Activated gamma-delta T cell treated with Interleukin-2 at 50 U/mL for 16 hours (primary cell): ENCODE measurements around the gene SLC24A5.

ENCODE experiments used
- DNase-seq: peaks from one replicate; pipeline ENCODE4 v3.0.0-alpha.2; 2020

SLC24A5 gene

DNA sequence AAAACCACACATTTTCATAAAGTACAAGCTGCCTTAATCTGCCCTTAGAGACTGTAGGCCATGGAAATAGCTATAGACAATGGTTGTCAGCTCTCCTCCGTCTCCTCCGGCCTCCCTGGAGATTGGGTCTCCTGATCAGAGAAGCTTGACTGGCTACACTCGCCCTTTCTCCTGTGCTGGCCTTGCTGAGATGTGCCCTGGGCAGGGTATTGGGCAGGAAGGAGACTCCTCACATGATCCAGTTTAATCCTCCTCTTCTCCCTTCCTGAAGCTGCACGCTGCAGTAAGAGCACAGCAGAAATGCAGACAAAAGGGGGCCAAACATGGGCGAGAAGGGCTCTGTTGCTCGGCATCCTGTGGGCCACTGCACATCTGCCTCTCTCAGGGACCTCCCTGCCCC, at the start of gene SLC24A5:
TSS of gene SLC24A5 (plus strand) at position 246 of the 400 bp plus-strand sequence. CDS start at position 301, 55 bp downstream.
- no peak for DNase-seq

DNA sequence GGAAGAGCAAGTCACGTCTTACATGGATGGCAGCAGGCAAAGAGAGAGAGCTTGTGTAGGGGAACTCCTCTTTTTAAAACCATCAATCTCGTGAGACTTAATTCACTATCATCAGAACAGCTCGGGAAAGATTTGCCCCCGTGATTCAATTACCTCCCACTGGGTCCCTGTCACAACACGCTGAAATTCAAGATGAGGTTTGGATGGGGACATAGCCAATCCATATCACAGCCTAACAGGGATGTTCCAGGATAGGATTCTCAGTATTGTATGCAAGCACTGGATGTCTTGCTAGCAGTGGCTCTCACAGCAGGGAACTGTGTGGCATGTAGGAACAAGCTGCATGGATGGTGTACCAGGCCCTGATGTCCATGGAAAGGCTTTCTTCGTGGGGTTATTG, 47.8 kb upstream of the SLC24A5 start:
- DNase-seq, result no peak

DNA sequence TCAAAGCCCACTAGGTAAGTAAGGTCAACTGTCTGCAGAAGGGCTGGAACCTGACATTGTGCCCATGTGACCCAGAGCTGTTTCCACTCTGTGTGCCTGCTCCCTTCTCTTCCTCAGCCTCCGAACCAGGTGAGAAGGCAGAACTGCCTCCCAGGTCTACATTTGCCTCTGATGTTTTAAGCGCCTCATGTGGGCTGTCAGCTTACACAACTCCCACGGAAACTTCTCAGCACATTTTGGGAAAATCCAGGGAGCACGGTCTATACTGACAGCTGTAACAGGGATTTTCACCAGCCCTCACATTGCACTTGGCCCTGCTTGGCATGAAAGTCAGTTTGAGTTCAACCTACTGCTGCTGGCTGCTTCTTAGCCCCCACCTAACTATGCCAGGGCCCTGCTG, 46.9 kb upstream of the SLC24A5 start:
- DNase-seq, result no peak

DNA sequence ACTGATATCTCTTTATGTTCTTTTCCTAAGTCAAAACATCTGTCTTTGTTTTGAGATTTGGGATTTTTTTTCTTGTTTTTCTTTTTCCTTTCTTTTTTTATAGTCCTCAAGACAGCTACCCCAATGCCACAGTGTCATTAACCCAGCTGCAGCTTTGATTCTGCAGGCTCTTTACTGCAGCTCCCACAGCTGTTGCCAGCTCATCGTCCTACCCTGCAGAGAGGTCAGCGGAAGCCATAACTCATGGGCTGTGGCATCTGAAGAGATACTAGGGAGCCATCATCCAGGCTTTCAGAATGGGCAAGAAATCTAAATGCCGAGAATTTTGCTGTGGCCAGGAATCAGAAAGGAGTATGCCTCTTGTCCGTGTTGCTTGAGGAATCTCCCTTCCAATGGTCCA, 44.3 kb upstream of the SLC24A5 start:
- DNase-seq, result no peak

DNA sequence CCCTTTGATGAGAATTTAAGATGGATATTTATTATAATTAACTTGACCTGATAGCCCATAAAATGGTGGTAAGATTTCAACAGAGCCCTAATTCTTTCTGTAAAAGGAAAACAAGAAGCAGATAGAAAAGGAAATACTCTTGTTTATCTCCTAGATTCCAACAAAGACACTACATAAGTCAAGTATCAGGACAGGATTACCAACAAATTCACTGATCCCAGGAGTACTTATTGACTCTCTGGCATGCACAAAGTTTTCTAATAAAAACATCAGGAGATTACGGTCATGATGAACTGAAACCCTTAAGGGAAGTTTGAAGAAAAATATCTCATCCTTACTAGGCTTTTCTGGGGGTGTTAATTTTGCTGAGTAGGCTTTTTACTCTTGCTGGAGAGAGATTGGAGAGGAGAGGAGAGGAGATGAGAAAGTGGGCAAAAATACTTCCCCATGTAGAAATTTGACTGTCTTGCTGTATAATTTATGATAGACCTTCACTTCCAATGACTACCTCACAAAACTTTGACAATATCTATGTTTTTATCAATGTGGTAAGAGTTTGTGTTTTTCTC, 43.1 kb upstream of the SLC24A5 start:
- no peak for DNase-seq

DNA sequence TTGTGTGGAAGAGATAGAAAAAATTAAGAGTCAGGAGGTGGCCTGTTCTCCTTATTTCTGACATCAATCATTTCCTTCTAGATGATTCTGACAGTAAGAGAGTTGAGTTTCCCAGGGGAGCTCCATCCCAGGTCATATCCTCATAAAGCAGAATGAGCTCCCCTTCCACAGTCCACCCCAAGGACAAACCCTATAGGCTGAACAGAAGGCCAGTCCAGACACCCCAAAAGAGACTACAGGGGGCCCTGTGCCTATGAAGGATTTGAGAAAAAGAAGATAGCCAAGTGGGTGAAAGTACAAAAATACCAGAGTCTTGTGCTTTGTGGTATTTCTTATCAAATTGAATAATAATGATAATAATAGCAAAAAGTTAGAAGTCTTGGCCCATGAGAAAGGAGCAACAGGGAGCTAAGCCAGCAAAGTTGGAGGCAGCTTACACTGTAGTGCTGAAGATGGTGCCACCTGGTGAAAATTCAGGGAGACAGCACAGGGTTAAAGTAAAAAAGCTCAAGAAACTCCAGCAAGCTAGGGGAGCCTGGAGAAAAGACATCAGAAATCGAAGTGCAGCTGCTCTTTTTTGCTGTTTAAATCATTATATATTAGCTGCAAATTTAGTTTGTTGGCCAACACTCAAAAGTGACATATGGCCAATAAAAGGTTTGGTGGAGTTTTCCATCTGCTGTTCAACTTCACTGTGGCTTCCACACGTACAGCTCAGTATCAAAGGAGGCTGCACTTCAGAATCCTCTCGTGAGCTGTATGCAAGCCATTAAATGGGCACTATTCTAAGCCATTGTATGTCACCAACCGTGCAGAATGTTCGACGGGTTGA, 35.8 kb upstream of the SLC24A5 start:
- no peak for DNase-seq

DNA sequence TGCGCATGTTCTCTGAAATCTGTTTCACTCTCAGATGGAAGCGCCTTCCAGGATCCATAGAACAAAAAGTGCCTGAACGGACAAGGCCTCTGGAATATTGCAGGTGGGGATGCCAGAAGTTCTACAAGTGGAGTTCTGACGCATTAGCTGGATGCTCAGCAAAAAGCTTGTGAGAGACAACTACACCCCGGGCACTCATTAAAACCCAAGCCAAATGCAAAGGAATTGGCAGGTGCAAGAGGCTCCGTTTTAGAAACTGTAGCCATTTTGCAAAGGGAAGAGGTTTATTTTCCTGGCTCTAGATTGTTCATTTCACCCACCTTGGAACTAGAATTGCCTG, 35.2 kb upstream of the SLC24A5 start:
- DNase-seq, result no peak

DNA sequence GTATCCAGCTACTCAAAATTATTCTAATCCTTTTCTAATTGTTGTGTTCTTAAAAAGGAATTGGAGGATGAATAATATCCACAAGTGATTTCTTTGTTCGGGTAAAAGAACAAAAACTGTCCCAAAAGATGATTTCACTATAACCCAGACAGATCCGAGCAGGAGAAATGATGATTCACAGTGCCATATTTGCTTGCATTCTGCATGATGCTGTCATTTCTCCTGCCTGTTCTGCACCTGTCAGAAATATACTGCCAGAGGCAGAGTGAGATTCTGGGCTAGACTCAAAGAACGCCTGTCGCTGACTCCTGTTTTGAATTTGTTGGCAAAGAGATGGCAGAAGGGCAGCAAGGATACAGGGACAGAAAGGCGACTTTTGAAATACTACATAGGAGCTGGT, 34.7 kb upstream of the SLC24A5 start:
- no peak for DNase-seq

DNA sequence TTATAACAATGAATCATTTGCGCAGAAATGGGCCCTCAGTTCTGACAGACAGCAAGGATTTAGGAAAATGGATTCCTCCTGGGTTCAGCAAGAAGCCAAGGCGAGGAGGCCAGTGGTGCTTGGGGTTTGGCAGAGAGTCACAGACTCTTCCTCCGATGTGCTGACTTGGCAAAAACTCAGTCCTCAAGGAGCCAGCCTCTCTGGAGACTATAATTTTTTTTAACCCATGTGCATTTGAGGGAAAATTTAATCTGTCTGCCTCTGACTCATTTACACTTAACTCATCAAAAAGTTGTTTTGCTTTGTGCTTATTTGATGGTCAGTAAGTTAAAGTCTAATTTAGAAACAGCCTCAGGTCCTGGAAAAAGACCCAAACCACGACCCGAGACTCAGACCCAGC, 34.2 kb upstream of the SLC24A5 start:
- DNase-seq, result no peak

DNA sequence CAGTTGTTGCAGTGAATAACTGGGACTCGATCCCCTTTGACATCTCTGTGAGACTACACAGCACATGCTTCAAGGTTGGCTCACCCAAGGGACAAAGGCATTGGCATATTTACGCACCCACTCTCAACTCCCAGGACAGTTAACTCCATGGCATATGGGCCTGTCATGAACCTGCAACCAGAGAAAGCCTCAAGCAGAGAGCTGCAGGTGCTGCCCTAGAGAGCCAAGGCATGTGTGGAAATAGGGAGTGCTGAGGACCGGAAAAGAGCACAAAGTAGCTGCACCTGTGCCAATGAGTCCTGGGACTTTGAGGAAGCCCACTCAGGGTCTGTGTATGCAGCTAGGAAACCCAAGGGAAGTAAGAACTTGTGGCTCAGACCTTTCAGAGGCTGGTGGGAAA, 32.9 kb upstream of the SLC24A5 start:
- no peak for DNase-seq

DNA sequence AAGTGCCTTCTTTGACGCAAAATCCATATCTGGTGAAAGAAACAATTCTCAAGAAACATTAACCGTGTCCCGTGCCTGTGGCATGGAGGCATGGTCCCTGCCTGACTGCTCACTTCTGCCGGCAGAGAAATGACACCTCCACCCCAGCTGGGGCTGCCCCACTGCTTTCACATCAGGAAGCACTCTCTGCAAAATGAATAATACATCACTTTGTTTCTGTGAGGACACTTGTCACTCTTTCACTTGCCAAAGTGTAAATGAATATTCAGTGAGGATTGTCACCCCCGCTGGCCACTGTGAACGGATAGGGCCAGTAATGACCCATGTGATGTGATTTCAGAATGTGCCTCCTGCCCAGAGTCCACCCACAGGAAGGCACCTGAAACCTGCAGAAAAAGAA, 31.1 kb upstream of the SLC24A5 start:
- DNase-seq, result no peak

DNA sequence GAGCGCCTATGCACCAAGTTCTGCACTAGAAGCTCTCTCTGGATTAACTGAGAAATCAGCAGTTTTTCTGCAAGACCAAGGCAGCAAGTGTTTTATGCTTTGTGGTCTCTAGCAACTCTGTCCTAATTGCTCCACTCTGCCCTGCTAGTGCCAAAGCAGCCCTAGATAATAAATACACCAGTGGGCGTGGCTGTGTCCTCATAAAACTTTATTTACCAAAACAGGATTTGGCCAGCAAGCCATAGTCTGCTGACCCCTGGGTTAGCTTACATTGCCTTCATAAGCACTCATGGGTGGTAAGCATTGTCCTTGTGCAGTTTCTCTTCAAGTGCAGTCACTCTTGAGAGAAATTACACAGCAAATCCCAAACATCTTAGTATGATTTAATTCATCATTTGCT, 30.7 kb upstream of the SLC24A5 start:
- no peak for DNase-seq

DNA sequence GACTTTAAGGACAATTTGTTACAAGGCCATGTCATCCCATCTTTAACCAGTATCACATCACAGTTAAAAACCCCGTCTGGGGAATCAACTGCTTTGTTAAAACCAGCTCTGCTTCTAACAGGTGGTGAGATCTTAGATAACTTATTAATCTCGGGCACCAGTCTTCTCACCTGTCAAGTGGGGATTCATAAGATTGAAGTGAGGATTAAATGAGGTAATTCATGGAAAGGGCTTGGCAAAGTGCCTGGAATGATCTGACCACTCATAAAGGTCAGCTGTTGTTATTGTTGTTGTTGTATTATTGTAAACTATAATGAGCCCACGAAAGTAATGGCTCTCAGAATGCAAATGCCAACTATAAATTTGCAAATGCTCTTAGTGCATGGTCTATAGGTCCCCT, 30.1 kb upstream of the SLC24A5 start:
- DNase-seq, result no peak

DNA sequence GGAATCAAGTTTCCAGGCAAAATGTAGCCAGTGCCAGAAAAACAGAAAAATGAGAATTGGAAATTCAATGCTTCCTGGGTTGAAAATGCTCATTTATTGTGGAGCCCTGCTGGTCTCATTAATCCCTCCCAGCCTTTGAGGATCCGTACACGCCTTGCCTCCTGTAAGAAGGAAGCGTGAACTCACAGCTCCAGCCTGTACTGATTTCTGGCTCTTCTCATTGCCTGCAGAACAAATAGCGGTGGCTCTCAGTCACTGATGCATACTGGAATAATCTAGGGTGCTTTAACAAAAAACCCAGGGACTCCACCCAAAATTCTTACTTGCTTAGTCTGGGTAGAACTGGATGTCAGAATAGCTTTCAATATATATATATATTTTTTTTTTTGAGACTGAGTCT, 29.3 kb upstream of the SLC24A5 start:
- no peak for DNase-seq

DNA sequence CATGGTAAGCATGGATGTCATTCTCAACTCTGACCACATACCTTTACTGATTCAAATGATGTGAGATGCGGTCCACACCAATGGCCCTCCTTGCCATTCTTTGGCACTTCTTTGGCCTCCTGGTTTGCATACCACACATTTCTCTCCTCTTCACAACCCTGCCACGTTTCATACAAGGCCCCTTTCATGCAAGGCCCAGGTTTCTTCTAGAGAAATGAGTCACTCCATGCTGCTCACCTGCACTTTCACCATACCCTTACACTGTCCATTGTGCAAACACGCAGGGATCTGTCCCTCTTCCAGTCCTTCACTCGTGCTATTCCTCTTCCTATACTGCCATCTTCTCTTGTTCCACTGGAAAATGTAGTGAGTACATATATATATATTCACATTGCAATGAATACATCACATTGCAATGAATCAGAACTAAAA, 24.4 kb upstream of the SLC24A5 start:
- DNase-seq, result no peak

DNA sequence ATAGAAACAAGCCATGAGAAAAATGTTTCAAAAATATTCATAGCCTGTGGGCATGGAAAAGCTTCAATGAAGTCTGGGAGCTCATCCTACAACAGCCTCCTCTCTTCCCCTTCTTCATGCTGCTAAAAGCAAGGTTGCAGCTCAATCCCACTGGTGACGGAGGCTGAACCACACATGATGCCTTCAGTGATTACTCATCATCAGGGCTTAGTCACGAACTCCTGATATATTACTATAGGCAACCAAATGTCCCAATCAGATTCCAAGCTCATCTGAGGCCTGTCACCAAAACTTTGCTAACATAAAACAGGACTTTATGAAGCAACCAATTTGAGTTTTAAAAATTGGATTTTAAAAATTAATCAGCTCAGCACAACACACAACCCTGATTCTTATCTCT, 24.0 kb upstream of the SLC24A5 start:
- no peak for DNase-seq

DNA sequence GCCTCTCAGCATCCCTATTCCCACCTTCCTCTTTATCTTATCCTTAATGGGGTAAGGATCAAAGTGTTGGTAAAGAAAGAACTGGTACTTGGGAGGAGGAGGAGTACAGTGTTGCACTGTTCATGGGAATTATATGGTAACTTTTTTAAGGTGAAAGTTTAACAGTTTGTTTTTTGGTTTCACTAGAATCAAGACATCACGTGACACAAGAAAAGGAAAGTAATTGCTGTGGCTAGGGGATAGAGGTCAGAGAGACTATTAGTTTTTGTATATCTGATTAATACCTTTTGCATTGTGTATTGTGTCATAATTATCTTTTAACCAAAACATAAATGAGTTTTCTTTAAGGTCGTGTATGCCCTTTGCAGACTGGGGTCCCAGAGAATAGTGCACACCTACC, 23.5 kb upstream of the SLC24A5 start:
- DNase-seq, result no peak

DNA sequence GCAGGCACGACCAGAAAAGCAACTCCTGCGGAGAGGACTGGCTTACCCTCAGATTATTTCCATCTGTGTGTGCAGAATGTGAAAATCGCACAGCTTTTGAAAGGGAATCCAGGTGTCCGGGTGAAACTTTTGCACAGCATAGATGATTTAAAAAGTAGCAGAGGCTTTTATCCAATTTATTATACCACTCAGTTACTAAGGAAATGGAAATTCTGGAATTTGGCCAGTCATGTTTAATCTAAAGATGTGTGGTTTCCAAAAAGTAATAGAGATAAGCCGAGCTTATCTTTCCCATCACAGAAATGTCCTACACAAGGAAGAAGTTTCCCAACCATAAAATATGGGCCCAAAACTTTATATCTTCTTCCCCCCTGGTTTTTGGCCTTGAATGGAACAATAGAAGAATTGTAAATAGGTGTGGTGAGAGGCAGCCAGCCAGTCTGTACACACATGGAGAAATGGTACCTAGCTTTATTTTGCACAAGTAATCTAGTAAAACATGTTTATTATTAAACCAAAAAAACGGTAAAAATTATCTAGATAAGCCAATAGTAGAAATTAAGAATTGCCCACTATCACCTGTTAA, 19.3 kb upstream of the SLC24A5 start:
- no peak for DNase-seq

DNA sequence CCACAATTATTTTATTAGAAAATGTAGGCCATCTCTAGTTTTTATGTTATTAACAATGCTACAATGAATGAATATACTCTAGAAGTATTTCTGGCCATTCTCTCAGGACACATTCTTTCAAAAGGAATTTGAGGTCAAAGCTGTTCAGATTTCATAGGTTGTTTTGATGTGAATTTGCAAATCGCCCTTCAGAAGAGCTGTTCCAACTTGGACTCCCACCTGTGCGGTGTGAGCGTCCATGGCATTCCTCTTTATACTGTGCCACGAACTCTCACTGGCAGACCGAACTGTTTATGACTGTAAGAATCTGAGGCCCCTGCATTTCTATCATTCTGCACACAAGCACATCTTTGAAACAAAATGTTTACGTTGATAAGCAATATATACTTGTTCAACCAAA, 18.6 kb upstream of the SLC24A5 start:
- DNase-seq, result no peak

DNA sequence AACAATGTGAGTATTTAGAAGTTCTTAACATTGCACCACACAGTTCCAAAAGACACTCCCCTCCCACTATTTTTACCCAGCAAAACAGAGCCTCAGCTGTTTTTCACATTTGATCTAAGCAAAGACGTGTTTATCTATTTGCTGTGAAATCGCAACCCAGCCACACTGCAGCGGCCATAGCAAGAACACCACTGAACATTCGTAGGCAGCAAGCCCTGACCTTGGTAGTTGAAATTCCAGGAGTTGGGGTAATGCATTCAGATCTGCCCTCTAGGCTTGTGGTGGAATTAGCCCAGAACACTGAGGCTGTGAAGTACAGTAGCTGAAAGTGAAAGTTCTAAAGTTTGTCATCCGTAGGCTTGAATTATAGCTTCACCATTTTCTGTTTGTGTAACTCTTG, 17.1 kb upstream of the SLC24A5 start:
- DNase-seq, result no peak

DNA sequence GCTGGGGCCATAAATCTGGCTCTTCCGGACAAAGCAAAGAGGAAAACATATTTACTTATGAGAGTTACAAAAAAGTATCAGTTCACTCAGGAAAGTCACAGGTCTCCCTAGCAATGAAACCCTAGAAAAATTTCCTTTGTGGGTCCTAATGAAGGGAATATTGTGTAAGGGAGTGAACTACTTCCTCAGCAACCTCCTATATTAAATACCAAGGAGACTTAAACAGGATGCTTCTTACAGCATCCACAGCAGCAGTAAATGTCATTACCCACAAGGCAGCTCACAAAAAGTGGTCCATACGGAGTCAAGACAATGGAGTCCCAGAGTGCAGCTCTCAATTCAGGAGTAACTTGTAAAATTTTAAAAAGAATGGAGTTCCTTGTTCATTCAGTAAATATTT, 14.9 kb upstream of the SLC24A5 start:
- DNase-seq, result no peak

DNA sequence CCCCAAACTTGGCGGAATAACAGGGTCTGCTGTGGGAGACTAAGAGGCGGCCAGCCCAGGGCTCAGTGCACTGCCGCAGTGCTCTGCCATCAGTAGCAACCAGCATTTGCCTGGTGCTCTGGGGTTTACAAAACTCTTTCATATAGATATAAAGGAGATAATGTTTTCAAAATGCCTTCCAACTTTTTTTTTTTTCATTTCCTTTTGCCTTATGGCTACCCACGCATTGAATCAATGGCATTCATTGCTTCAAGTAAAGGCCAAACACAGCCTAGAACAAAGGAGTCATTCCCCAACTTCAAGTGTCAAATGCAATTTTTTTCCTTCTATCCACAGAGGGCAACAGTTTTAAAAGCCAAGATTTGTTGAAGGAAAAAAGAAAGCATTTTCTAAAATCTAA, 11.6 kb upstream of the SLC24A5 start:
- no peak for DNase-seq

DNA sequence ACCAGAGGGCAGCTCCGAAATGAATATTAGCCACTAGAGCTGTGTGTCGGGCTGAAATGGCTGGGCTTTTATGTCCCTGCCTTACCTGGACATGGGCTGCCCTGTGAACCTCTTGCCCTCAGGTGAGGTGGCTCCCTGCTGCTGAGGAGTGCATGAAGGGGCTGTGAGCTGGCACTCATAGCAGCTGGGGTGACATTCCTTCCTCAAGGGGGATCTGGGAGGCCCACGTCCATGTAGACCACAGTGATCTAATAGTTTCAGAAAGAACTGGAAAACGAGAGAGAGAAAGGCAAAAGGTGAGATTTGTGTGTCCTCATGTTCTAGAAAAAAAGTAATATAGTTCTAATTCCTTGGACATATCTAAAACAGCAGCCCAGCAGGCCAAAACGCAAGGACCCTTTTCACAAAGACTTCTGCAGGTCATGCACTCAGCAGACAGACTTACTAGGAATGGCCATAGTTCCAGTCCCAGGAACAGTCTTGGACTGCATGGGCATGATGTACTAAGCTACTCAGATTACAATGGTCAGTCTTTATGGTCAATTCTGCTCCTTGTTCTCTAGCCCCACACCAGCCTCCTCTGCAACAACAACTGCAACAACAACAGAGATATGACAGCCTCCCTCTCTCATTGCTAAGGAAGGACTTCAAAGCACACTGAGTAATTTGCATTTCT, 10.8 kb upstream of the SLC24A5 start:
- no peak for DNase-seq

DNA sequence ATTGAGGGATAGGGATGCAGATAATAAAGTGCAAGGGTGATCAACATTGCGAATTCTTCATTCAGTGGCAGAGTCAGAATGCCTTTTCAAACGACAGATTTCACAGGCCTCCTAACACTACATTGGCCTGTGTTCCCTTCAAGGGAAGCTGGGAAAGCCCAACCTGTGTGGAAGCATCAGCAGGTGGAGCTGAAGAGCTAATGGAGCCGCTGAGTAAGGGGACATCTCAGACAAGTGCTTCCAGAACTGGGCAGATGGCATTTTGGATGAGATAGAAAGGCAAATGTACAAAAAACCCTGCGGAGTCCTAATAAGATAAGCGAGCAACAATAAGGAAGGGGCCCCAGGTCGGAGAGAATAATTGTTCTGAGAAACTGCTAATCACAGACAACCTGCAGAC, 8.5 kb upstream of the SLC24A5 start:
- DNase-seq, result no peak
